HFF-Myc (cell line): ENCODE results near the gene CRYZ.
A peak's percentile ranks its signal among the peaks of the same experiment; 100 is the strongest.

ENCODE experiments used
- DNase-seq: peaks from one replicate; pipeline ENCODE4 v3.0.0-alpha.2; 2011; ENCODE audit warnings: low read depth; ENCODE audit errors: extremely low read depth
- H3K4me3 ChIP-seq: replicated peaks from 2 replicates; pipeline ENCODE4 v1.5.1; 2011; ENCODE audit warnings: low read depth, mild to moderate bottlenecking, control low read depth, low read length
- TF ChIP-seq, protein P1 (sequence below): IDR thresholded peaks from 2 replicates; pipeline ENCODE4 v1.5.1; 2012; ENCODE audit warnings: mild to moderate bottlenecking, low read depth, low read length, control low read depth; ENCODE audit errors: missing control alignments

CRYZ gene

GRCh38 chr1:74693473-74693872 is 39.4 kb downstream of the CRYZ start:
- TF ChIP-seq, protein P1, sequence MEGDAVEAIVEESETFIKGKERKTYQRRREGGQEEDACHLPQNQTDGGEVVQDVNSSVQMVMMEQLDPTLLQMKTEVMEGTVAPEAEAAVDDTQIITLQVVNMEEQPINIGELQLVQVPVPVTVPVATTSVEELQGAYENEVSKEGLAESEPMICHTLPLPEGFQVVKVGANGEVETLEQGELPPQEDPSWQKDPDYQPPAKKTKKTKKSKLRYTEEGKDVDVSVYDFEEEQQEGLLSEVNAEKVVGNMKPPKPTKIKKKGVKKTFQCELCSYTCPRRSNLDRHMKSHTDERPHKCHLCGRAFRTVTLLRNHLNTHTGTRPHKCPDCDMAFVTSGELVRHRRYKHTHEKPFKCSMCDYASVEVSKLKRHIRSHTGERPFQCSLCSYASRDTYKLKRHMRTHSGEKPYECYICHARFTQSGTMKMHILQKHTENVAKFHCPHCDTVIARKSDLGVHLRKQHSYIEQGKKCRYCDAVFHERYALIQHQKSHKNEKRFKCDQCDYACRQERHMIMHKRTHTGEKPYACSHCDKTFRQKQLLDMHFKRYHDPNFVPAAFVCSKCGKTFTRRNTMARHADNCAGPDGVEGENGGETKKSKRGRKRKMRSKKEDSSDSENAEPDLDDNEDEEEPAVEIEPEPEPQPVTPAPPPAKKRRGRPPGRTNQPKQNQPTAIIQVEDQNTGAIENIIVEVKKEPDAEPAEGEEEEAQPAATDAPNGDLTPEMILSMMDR = no peak
- DNase-seq = no peak
- H3K4me3 ChIP-seq = no peak overlapping the region

GRCh38 chr1:74690909-74691308 is 41.9 kb downstream of the CRYZ start:
- H3K4me3 ChIP-seq = no peak overlapping the region
- TF ChIP-seq, protein P1 = no peak
- DNase-seq = no peak

GRCh38 chr1:74690364-74690696 is 42.5 kb downstream of the CRYZ start:
- no peak for DNase-seq
- no peak overlapping the region for H3K4me3 ChIP-seq
- TF ChIP-seq, protein P1 = no peak

DNA sequence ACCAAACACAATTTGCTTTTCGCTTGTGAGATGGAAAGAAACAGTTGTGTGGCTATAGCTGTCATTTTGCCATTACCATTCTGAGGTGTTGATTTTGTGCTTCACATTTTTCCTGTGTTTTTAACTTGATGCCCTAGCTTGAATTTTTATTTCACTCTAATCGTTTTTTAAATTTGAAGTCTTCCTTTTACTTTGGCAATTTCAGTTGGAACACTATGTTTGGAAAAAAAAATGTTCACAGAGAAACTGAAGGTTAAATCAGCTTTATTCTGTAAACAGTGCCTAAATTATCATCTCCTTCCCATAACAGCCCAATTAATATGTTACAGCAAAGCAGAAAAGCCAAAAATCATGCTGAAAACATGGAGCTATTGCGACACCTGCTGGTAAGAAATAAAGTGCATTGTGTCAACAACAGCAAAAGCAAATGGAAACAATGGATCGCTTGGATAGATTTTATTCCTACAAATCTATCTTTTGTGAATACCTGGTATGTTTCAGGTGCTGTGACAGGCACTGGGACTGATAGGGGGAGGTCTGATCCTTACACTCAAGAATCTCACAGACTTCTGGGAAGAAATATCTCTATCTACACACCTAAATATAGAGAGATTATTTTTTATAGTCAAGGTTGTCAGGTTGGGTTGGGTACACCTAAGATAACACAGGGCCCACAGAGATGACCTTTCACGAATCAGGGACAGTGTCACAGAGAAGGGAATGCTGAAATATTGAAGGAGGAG is 43.1 kb downstream of the CRYZ start:
- TF ChIP-seq, protein P1 = peak; percentile 61
- DNase-seq = peak; percentile 41
- H3K4me3 ChIP-seq = no peak overlapping the region

DNA sequence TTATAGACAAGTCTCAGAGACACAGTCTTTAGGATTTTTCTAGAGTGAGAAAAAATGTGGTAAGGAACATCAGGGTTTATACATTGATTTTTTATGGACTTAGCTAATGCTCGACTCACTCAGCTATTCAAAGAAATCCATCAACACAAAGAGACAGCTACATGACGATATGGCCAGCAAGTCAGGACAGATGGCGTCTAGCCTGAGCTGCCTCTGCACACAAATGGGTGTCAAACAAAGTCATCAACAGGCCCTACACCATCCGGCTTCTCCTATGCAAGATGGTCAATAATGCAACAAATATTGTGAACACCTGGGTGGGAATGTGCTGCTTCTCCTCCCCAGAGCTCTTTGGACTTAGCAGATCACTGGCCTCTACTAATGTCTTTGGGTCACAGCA is 45.9 kb downstream of the CRYZ start:
- DNase-seq = no peak
- TF ChIP-seq, protein P1 = no peak
- H3K4me3 ChIP-seq = no peak overlapping the region

- TF ChIP-seq, protein P1 = no peak
- no peak for DNase-seq
- no peak overlapping the region for H3K4me3 ChIP-seq
Observed at GRCh38 chr1:74684301-74684700, 48.5 kb downstream of the CRYZ start.

DNA sequence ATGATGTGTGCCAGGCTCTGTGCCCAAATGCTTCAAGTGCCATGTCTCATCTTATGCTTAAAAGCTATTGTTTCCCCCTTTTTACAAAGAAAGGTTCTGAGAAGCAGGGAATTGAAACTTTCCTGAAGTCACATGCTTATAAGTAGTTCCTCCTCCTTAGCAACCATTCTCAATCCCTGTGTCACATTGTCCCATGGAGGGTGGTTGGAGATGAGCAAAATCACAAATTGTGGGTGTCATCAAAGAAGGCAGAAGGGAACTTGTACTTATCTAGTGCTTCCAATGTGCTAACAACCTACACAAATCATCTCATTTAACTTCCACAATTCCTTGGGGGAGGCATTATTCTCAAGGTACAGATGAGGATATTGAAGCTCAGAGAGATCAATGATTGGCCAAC is 49.2 kb downstream of the CRYZ start:
- DNase-seq = no peak
- TF ChIP-seq, protein P1 = no peak

More for the DNA sequence above, 49.2 kb downstream of the CRYZ start:
- H3K4me3 ChIP-seq = no peak overlapping the region
